GM21786 (cell line): ENCODE measurements around the gene CERKL.
A peak's percentile ranks its signal among the peaks of the same experiment; 100 is the strongest.

ENCODE experiments used
- ATAC-seq: cut with Tn5 transposase; IDR thresholded peaks from one replicate; pipeline ENCODE4 v1.9.1; 2021; ENCODE audit not compliant: unreplicated experiment

Gene CERKL

DNA sequence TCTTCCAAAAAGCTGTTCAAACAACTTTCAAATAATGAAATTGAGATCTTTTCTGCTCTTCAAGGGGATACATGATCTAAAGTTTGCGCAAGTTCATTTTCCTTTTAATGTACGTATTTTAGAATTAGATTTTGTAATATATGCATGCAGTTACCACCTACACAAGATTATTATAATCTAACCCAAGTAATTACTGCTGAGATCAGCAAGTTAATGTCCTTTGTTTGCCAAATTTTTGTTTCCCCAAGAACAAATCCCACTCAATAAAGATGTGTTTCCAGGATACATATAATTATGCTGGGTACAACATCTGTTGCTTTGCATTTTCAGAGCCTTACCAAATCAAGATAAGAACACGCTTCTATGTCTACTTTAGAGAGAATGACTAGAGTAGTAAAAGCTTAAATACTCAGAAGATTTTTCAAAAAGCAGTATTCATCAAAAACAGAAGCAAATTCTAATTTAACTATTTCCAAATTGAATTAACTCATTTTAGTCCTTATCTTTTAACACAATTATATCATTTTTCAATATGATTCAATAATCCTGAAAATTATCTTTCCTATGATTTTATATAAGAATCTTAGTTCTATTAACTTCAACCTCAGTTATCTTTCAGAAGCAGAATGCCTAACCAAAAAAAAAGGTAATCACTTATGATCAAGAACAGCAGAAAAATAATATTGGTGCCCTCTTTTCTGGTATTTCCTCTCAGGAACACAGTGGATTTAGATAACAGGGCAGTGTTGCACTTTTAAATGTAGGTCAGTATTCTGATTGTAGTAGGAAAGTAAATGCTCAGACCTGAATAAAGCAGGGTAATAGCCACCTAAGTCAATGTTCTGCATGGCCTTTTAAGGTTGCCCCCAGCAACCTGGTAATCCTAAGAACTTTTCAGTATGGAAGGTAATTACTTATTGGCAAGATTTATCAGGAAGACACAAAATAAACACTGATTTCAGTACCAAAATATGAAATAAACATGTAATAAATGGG, 28.0 kb downstream of the CERKL start:
- ATAC-seq: no peak

DNA sequence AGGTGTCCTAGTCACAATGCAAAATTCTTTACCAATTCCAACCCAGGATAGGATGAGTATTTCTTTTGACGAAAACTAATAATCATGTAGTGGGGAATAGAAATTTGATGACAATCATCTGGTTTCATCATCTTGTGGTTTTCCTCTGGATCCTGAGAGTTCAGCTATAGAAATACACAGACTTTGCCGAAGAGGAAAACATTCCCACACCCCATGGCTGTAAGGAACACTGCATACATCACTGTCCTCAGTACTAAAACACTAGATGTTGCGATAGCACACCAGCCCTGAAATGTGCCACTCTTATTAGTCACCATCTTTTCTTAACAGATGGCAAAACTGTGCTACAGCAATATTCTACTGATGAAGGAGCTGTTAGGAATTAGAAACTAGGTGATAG, 29.4 kb downstream of the CERKL start:
- ATAC-seq: no peak

DNA sequence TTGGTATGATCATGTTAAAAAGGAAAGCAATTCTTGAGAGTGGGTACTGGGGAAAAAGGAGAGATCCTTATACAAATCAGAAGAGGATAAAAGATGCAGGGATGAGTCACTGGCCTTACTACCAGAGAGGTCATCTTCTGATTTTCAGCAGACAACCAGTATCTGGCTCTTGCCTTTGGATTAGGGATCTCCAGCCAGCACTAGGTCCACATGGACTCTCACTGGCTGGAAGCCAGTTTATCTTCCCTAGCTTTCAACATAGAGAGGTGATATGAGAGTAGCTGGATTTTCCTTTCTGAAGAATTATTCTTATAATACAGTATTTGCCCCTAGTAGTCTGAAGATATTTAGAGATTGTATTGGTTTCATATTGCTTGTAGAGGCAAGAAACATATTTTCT, 30.2 kb downstream of the CERKL start:
- ATAC-seq: no peak

DNA sequence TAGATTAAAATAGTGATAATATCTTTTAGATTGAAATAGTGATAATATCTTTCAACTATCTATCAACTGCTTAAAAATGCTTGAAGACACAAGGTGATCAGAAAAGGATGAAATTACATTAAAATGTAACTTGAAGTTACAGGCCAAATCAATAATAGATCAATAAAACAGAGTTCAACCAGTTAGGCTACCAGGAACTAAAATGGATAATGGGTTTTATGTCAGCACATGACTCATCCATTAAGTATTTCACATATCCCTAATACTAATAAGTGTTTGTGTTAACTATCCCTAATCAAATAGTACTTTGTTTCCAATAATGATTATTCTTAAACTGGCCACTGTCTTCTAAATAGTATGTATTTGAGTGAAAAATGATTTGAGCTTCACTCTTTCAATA, 33.7 kb downstream of the CERKL start:
- no peak for ATAC-seq

DNA sequence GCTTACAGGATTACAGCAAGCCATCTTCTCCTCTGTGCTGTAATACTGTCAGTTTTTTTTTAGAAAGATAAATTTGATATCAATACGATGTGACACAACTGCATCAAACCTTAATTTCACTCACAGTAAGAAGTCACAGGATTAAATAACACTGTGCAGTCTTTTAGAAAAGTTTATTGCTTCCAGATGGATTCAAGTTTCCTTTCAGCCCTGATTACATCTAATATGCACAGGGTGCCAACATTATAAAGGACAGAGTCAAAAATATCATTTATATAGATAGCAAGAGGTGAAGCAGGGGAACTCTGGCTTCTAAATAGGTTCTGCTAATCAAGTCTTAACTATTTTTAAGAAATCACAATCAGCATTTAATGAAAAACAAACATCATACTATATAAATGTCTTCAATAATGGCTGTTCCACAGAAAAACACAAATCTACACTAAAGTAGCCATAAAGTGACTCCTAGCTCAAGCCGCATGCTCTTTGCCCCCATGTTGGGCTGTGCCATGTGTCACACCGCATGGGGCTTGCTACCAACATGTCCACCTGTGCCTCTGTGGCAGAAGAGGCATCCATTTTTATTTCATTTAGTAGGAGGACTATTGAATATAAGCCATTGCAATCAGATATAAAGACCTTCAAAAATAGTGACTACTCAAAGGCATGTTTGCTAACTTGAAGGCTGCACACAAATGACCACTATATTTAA, 35.0 kb downstream of the CERKL start:
- no peak for ATAC-seq

DNA sequence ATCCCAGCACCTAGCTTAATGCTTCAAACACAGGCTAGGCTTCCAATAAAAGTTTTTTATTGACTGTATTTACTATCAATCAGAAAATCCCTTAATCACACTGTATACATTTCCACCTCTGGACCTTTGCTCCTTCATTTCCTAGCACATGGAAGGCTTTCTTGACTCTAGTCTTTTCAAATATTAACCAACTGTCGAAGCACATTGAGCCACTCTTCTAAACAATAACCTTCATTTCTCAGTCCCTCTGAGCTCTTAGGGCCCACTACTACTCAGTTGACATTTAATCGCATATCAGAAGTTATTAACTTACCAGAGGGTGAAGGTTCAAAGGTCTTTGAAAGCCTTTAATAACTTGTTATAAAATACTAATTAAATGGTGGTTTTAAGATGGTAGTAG, 37.4 kb downstream of the CERKL start:
- ATAC-seq: no peak

DNA sequence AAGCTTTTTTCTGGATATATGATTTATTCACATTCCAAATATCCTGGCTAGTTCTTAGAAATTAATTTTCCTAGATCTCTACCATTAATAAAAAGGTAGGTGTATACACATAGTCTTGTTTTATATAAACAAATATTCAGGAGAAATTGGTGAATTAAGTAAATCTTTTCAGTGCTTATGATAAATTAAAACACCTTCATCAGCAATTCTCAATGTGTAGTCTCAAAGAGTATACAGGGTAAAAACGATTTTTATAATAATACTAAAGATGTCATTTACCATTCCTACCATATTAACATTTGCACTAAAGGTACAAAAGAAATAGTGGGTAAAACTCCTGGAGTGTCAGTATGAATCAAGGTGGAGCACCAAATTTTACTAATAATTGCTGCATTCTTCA, 40.2 kb downstream of the CERKL start:
- no peak for ATAC-seq

DNA sequence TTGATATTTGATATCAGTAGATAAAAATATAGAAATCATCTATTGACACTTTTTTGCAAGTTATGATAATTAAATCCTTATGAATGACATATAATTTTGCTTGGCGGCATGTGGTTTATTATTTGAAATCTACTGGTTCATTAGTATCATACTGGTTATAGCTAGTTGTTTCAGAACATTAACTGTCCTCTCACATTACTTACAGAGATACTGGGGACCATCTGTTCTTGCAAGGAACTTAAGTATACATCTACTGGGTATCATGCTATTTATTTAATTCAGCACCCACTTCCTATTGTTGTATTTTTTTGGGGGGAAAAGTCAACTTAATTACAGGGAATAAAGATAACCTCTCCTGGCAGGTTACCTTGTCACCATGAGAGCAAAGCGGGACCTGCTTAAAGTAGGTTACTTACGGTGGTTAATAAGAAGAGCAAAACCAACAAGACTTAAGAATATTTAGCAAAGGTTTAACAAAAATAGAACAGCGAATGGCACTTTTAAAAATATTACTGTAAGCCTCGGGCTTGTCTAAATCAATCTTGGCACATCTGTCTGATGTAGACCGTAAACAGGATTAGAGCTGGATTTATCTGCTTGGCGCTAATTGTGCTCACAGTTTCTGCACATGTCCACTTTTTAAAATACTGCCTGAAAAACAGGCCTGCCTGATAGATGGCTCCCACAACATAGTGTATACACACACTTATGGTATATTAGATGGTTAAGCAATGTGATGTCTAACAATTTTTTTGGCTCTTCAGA, 41.8 kb downstream of the CERKL start:
- ATAC-seq: no peak

DNA sequence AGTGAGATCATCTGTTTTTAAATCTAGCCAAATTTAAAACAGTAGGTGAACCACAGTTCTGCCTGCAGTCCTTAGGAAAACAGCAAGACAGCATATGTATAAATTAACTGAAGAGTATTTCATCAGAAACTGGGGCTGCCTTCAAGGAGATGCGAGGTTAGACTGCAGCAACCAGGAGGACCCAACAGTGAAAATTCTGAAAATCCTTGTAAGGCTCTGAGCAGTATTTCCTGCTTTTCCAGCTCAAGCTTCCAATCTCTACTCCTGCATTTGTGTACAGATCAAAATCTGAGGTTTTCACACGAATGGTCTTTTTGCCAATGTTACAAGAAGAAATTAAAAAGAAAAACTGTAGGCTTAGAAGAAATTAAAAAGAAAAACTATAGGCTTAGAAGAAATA, 43.7 kb downstream of the CERKL start:
- ATAC-seq: no peak

DNA sequence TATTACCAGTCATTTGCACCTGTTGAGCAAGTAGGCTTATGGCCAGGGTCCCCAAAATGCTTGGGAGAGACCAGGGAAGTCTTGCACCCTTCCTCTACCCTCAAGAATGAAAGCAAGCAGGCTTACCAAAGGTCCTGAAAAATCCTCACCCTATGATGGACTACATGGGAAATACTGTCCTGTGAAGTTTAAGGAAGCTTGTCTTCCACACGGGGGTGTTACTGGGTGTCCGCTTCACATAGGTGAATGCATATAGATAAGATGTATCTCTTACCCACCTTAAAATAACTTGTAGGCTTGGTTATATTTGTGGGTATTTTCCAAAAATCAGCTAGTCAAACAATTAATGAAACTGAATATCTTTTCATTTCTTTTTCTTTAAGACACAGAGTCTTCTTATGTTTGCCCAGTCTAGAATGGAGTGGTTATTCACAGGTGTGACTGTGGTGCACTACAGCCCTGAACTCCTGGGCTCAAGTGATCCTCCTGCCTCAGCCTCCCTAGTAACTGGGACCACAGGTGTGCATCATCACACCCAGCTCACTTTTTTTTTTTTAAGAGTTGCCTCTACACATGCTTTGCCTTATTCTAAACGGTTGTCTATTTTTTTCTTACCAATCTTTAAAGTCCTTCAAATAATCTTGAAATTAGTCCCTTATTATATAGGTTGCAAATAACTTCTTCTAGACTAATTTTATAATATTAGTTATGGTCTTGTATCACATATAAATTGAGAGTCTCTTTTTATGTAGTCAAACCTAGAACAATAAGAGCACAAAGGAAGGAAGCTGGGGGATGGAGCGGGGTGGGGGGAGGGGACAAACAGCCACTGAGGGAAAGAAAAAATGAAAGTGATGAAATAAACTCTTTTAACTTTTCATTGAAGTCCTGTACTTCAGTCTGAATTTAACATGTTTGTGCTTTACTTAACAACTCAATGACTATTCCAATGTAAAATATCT, 49.0 kb downstream of the CERKL start:
- no peak for ATAC-seq

DNA sequence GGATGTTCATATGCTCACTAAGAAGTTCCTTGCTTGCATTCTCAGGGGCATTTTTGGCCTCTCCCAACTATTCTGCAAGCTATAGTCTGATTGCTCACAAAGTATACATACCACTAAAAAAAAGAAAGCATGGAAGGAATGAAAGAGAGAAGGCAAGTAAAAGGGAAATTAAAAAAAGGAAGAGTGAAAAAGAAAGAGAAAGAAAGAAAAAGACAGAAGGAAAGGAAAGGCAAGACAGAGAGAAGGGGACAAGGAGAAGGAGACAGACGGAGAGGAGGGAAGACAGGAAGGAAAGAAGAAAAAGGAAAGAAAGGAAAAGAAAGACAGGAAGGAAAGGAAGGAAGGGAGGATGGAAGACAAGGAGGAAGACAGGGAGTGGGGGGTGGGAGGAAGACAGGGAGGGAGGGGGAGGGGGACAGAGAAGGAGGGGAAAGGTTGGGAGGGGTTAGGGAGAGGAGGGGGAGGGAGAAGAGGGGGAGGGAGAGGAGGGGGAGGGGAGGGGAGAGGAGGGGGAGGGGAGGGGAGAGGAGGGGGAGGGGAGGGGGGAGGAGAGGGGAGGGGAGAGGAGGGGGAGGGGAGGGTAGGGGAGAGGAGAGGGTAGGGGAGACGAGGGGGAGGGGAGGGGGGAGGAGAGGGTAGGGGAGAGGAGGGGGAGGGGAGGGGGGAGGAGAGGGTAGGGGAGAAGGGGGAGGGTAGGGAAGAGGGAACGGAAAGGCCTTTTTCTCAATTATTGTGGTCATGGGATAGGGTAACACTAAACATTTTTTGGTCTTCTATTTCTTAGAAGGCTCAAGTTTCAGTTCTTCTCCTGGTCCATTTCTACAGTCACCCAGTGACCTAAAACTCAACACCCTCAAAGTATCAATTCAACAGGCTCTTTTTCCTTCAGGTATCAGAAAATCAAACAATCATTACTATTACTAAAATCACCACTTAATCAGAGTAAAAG, 50.7 kb downstream of the CERKL start:
- no peak for ATAC-seq

DNA sequence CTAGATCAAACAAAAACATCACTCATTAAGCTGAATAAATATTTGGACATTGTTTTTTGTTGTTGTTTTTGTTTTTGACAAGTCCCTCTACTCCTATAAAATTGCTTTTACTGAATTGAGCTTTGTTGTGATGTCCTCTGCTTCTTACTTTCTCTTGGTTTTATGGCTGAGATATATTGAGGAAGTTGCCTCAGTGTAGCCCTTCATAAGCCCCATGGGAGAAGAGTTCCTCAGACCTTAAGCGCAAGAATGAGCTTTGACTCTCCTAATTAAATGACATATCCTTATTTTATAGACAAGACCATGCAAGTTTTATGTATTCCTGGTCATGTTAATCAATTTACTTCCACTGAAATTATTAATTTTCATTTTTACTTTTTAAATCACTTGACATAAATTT, 54.9 kb downstream of the CERKL start:
- no peak for ATAC-seq

DNA sequence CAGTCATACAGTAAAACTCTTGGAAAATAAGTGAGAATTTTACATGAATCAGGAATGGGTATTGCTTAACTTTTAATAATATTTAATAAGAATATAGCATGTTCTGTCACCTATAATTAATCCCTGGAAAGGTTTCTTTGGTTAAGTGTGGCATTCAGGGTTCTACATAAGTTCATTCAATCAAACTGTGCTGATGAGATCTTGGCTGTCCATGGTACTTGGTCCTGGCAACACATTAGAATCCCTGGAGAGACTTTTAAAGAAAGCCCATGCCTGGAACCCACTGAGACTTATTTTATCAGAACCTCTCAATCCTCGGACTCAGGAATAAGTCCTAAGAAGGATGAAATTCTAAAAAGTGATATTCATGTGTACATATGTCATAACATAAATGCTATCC, 60.3 kb downstream of the CERKL start:
- no peak for ATAC-seq

DNA sequence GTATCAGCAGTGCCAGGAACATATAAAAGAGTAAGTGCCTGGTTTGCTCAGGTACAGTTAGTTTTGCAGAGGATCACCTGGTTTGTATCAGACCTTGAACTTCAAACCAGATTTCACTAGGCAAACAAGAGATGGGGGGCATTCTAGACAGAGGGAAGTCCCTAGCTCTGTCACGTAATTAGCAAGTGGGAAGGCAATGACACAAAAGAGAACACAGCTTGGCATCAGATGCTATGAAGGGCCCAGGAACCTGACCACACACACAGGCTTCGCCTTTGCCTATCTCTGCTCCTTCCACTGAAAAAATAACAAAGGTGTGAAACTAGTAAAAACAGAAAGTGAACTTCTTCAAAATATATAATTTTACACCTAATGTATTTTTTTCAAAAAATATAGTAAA, 62.6 kb downstream of the CERKL start:
- ATAC-seq: peak; percentile 63

DNA sequence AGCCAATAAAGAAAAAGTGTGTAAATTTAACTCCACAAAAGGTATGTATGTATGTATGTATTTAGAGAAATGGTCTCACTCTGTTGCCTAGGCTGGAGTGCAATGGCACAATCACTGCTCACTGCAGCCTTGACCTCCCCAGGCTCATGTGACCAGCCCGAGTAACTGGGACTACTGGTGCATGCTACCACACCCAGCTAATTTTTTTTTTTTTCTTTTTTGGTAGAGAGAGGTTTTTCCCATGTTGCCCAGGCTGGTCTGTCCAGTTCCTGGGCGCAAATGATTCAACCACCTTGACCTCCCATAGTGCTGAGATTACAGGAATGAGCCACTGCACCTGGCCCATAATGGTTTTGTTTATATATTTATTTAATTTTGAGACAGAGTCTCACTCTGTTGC, 67.1 kb downstream of the CERKL start:
- ATAC-seq: no peak

DNA sequence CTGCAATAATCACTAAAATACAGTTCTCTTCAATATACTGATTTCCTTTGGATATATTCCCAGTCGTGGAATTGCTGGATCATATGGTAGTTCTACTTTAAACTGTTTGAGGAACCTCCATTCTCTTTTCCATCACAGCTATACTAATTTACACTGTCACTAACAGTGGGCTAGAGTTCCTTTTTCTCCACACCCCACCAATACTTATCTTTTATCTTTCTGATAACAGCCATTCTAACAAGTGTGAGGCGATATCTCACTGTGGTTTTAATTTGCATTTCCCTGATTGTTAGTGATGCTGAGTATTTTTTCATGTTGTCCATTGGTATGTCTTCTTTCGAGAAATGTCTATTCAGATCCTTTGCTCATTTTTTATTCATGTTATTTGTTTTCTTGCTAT, 68.4 kb downstream of the CERKL start:
- no peak for ATAC-seq

DNA sequence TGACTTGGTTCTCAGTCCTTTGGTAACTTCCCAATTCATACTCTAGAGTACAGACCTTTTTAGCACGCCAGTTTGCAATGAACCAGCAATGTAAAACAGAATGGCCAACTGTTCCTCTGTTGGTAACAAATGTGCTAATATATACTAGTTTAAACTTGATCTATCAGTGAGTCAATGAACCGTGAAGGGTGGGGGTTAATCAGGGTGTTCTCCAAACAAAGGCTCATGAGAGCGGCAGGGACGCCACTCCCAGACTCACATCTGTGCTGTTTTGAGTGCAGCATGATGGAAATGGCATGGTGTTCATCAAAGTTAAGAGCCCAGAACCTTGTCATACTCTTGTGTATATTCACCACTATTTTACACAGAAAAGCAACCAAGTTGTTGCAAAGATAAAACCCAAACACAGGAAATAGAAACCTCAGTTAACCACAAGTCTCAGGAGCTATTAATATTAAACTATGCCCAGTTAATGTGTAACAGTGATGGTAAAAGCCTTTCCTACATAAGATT, 70.3 kb downstream of the CERKL start:
- peak; percentile 94 for ATAC-seq

DNA sequence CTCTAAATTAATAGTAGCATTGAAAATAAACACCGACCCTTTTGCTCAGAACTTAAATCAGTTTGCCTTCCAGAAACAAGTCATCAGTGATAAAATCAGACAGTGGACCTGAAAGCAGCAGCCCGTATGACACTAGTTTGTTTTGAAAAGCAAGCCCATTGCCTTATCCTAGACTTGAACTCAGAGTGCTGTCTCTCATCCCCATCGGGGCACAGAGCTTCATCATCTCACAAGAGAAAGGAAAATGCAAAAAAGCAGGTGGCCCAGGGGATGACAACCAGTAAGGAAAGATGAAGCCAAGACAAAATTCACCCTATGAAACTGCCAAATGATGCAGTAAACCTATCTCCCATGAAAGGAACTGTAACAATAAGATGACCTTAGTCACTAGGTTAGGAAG, 71.2 kb downstream of the CERKL start:
- ATAC-seq: no peak

DNA sequence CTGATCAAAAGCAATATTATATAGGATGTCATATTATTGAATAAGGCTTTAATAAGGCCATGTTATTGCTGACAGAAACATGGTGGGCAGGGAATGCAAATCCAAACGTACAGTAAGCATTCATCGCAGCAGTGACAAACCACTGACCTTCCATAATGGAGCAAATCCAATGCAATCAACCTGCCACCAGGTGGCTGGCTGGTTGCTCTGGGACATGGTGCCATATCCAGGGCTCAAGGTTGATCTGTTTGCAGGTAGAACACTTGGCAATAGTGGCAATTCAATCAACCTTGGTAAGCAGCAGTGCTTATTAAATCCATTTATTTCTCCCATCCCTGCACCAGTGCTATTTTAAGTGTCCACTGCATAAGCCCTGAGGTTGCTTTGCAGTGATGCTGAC, 75.4 kb downstream of the CERKL start:
- no peak for ATAC-seq
